Uterus (tissue), 4 donors: ENCODE data around the gene RUNX1. TPM values are rescaled to one million over a fixed set of nuclear protein-coding genes. Genes with fewer than 3 reads are reported as not detected.

ENCODE experiments used
- DNase-seq, 2 donors: peaks; one replicate each; pipeline ENCODE4 v3.0.0-alpha.2; 2019 to 2020
- H3K27ac ChIP-seq, 2 donors: fragments of 200-600 bp; sonication (generic); 1 replicate in 1 of 2; 2 replicates in 1 of 2; pipeline ENCODE4 v1.5.1; 2016 to 2018
- H3K27me3 ChIP-seq, 2 donors: fragments of 200-600 bp; sonication (generic); one replicate each; pipeline ENCODE4 v1.5.1; 2018 to 2019; ENCODE audit warnings: control low read depth in 1 of 2
- H3K36me3 ChIP-seq, 2 donors: fragments of 200-600 bp; sonication (generic); one replicate each; pipeline ENCODE4 v1.5.1; 2019; ENCODE audit warnings: control low read depth in 1 of 2
- H3K4me1 ChIP-seq, 2 donors: fragments of 200-600 bp; sonication (generic); one replicate each; pipeline ENCODE4 v1.5.1; 2018 to 2019; ENCODE audit warnings: control low read depth in 1 of 2
- H3K4me3 ChIP-seq, 2 donors: fragments of 200-600 bp; sonication (generic); 1 replicate in 1 of 2; 2 replicates in 1 of 2; pipeline ENCODE4 v1.5.1; 2018 to 2019; ENCODE audit warnings: mild to moderate bottlenecking in 1 of 2
- H3K9me3 ChIP-seq, 2 donors: fragments of 200-600 bp; sonication (generic); one replicate each; pipeline ENCODE4 v1.5.1; 2019; ENCODE audit warnings: control low read depth in 1 of 2
- POLR2A ChIP-seq, 2 donors: fragments of 450-650 bp; IDR thresholded peaks; one replicate each; pipeline ENCODE4 v1.6.1; 2016; ENCODE audit warnings: antibody characterized with exemption in 2 of 2, mild to moderate bottlenecking in 1 of 2, moderate library complexity in 1 of 2
- intact Hi-C: fragments of 100-400 bp; cut with DNase I; formaldehyde crosslinking; loops from one replicate; pipeline ENCODE4 v1.15.1; 2023; ENCODE audit warnings: low total_unique reads
- total RNA-seq, 4 donors: library from RNA; depleted of rRNA in 3 of 4; stranded (reverse); fragments of >200 nt in 3 of 4; gene quantifications; one replicate each; pipeline versions ENCODE4 v1.1.0 to v1.2.4, GENCODE V29; 2014 to 2023
- TF ChIP-seq, protein P1 (sequence below), 4 experiments: fragments of 200-600 bp in 2 of 4; fragments of 450-650 bp in 2 of 4; sonication (generic) in 2 of 4; IDR thresholded peaks; one replicate each; pipeline ENCODE4 v1.5.1; 2016 to 2019; ENCODE audit warnings: antibody characterized with exemption in 4 of 4, mild to moderate bottlenecking in 2 of 4, moderate library complexity in 1 of 4
- donor health status: DM: yes; HTN: yes; CAD: no.

RUNX1 gene
- total RNA-seq, 4 donors from 2014 or later = under 0.01 to 13.2 (median 8.7) TPM

DNA sequence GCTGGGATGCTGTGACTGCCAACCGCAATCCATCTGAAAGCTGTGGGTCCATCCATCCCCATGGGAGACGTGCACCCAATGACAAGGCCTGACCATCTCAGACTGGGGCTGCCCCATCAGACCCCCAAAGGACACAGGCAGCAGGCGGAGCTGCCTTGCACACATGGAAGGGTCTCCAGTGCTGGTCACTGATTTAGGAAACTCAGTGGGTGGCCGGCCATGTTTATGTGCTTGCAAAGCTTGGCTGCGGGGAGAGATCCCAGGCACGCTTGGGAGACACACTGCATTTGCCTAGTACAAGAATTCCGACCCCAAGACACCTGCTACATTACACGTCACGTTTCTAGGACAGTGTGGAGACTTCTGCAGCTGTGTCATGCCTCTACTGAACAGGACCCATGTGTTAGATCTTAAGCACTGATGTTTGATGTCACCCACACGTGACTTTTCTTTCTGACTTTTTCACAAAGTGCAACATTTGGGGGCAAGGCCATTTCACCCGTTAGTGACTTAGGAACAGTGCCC, 198.9 kb downstream of the RUNX1 start:
- no peak for DNase-seq
- Histone ChIP-seq H3K36me3 (no peaks in the 10 kb centered on the region), H3K4me3 (no peak overlapping the region), H3K27me3 (no peaks in the 10 kb centered on the region), H3K27ac (no peak overlapping the region), H3K4me1 (no peaks in the 10 kb centered on the region), H3K9me3 (no peaks in the 10 kb centered on the region)
- intact Hi-C loops = no loop called here
- TF ChIP-seq, protein P1, sequence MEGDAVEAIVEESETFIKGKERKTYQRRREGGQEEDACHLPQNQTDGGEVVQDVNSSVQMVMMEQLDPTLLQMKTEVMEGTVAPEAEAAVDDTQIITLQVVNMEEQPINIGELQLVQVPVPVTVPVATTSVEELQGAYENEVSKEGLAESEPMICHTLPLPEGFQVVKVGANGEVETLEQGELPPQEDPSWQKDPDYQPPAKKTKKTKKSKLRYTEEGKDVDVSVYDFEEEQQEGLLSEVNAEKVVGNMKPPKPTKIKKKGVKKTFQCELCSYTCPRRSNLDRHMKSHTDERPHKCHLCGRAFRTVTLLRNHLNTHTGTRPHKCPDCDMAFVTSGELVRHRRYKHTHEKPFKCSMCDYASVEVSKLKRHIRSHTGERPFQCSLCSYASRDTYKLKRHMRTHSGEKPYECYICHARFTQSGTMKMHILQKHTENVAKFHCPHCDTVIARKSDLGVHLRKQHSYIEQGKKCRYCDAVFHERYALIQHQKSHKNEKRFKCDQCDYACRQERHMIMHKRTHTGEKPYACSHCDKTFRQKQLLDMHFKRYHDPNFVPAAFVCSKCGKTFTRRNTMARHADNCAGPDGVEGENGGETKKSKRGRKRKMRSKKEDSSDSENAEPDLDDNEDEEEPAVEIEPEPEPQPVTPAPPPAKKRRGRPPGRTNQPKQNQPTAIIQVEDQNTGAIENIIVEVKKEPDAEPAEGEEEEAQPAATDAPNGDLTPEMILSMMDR (IDR thresholded peaks at IDR 0.05) = no peak
- no peak for TF ChIP-seq POLR2A (IDR thresholded peaks at IDR 0.05)

DNA sequence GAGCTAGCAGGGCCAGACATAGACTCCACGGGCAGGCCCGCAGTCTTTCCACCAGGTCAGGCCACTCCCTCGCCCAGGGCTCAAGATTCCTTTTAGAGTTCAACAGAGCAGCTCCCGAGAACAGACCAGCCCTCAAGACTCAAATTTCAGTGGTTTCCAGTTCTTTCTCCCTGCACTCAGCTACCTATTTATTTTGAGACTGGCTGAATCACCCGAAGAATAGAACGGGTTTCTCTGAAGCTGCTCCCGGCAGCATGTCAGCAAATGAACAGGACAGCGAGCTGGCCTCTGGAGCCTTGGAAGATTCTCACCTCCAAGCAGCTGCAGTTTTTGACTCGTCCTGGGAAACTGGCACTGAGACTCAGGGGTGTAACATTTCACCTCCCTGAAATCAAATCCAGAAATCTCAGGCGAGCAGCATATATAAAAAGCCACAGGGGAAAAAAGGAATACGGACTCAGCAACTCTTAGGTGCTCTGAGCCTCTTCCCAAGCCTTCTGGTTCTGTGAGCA, 202.4 kb downstream of the RUNX1 start:
- DNase-seq = no peak
- H3K27me3 ChIP-seq = no peaks in the 10 kb centered on the region
- H3K9me3 ChIP-seq = no peaks in the 10 kb centered on the region
- H3K4me1 ChIP-seq = no peaks in the 10 kb centered on the region
- no peak overlapping the region for H3K4me3 ChIP-seq
- peak overlapping the region in 1 of 2 donors; percentile 20 for H3K27ac ChIP-seq
- TF ChIP-seq POLR2A (IDR thresholded peaks at IDR 0.05) = no peak
- TF ChIP-seq, protein P1 (IDR thresholded peaks at IDR 0.05) = no peak
- intact Hi-C loops = no loop called here
- no peaks in the 10 kb centered on the region for H3K36me3 ChIP-seq

DNA sequence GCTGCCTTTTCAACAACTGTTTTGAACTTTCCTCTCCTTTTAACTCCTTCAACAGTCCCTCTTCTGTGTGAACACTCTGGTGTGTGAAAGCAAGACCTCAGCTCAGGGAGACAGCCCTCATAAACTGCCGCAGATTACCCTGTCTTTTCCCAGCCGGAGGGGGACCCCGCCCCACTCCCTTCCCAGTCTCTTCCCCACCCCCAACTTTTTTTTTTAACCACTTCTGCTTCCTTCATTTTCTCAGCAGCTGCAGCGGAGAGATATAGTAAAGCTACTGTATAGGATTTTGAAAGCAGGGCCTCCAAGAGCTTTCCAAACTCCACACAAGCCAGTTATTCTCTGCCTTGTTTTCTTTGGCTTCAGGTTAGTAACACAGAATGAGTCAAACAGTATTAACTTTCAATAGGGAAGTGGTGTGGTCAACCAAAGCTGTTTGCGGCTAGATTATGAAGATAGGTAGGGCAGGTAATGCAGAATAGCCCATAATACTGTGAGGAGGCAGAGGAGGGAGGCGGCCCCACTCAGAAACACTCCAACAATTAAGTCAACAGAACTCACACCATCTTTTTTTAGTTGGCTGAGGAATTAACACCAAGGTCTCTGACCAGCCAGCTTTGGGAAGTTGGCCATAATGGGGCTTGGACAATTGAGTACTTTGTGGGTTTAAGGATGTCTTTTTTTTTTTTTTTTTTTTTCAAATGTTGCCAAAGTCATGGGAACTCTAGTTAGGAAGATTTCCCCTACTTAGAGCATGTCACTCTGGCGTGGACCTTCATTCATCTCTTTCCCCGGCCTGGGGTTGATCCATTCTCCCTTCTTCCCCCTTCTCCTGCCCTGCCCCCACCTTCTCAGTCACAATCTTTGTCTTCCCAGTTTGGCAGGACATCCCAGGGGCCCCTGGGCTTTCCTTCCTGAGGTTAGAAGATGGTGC, 203.3 kb downstream of the RUNX1 start:
- DNase-seq = no peak
- Histone ChIP-seq H3K36me3 (no peaks in the 10 kb centered on the region), H3K27ac (no peak overlapping the region), H3K4me3 (no peak overlapping the region), H3K9me3 (no peaks in the 10 kb centered on the region), H3K4me1 (no peaks in the 10 kb centered on the region), H3K27me3 (no peaks in the 10 kb centered on the region)
- no peak for TF ChIP-seq POLR2A (IDR thresholded peaks at IDR 0.05)
- TF ChIP-seq, protein P1 (IDR thresholded peaks at IDR 0.05) = no peak
- intact Hi-C loops = no loop called here

DNA sequence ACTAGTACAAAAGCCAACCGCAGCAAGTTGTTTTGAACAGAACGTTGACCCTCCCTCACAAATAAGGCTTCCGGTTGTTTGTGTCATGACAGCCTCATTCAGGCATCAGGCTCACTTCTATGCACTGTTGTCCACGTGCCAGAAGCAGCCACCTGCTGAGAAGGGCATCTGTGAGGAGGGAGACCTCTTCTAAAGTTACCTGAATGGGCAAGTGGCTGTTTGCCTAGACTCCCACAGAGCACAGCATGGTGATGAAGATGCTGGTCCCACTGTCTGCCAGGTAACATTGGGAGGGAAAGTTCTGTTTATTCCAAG, 204.2 kb downstream of the RUNX1 start:
- H3K27me3 ChIP-seq = no peaks in the 10 kb centered on the region
- no peaks in the 10 kb centered on the region for H3K9me3 ChIP-seq
- no peak for DNase-seq
- no peak overlapping the region for H3K4me3 ChIP-seq
- no peaks in the 10 kb centered on the region for H3K36me3 ChIP-seq
- H3K27ac ChIP-seq = no peak overlapping the region
- TF ChIP-seq, protein P1 (IDR thresholded peaks at IDR 0.05) = no peak
- TF ChIP-seq POLR2A (IDR thresholded peaks at IDR 0.05) = no peak
- intact Hi-C loops = no loop called here
- no peaks in the 10 kb centered on the region for H3K4me1 ChIP-seq
